ENCODE results near the gene A2M. TPM values are rescaled to one million over a fixed set of nuclear protein-coding genes. Genes with fewer than 3 reads are reported as not detected.

Gene A2M
- total and polyA plus RNA-seq, 2 of the 8 experiments (the other 6 are each of a cell fraction or from before 2014, with no cell fraction given), result 0.15 TPM; not detected in 1

- TF ChIP-seq CHD7 (IDR thresholded peaks at IDR 0.05; ENCODE audit: insufficient replicate concordance, low read length) (no peak), JUN (IDR thresholded peaks at IDR 0.05; ENCODE audit: low read depth, low read length) (no peak), SP1 (IDR thresholded peaks at IDR 0.05; ENCODE audit: low read depth, low read length) (no peak), POU5F1 (IDR thresholded peaks at IDR 0.05; ENCODE audit: low read depth, low read length) (no peak), TCF12 (IDR thresholded peaks at IDR 0.05; ENCODE audit: low read depth, low read length) (no peak), EGR1 (IDR thresholded peaks at IDR 0.05; ENCODE audit: borderline replicate concordance, low read depth, low read length) (no peak), MAX (IDR thresholded peaks at IDR 0.05) (no peak), EP300 (IDR thresholded peaks at IDR 0.05; ENCODE audit: borderline replicate concordance in 1 of 2, low read depth in 2 of 2, low read length in 2 of 2) (no peak)
Observed at GRCh38 chr12:9065607-9065856, 50.2 kb downstream of the A2M start (continued).

All from H1 (cell line).